ENCODE results near the gene BTBD6. TPM values are rescaled to one million over a fixed set of nuclear protein-coding genes. Genes with fewer than 3 reads are reported as not detected.

The BTBD6 gene
- total RNA-seq = 10 to 100 TPM; 52.2 to 69.6 (median 64.4) TPM

GRCh38 chr14:105248368-105249181 lies at the start of gene BTBD6:
TSS of gene BTBD6 (plus strand) at chr14:105248533. CDS start at chr14:105248712, 179 bp downstream.
- in situ Hi-C loops (cut with MboI; ENCODE audit: low pct_ligation_motif_present in 1 of 4, low pct_unique_long_range_greater_than_20kb in 1 of 4, low sequenced_read_pairs in 3 of 4) (no loop called here), intact Hi-C loops (cut with DNase I; ENCODE audit: low total_unique reads) (no loop called here)
- Histone ChIP-seq H3K4me1 (peaks cover 11 to 24% (median 17%) of the 10 kb centered on the region in 4 donors), H3K27ac (peak within 1 kb of the TSS; percentile 90 to 96 (median 94)), H3K36me3 (no peaks in the 10 kb centered on the region), H3K9me3 (no peaks in the 10 kb centered on the region), H3K27me3 (no peaks in the 10 kb centered on the region), H3K4me3 (peak within 1 kb of the TSS; percentile 50 to 74 (median 67))
- WGBS, 2 donors (ENCODE audit: low coverage in 1 of 2) = 1% methylated on average over 75 of the region's 130 CpGs; no CpG with 5 or more reads in 1 of the 2 donors
- peak; percentile 92 for DNase-seq
- peak; percentile 54 to 77 (median 77) for TF ChIP-seq POLR2AphosphoS5 (IDR thresholded peaks at IDR 0.05)
- no peak for TF ChIP-seq EP300 (IDR thresholded peaks at IDR 0.05; ENCODE audit: low read depth)
- no peak for TF ChIP-seq CTCF (IDR thresholded peaks at IDR 0.05)
- peak; percentile 53 for TF ChIP-seq POLR2A (IDR thresholded peaks at IDR 0.05)

GRCh38 chr14:105198588-105198987 lies 49.7 kb upstream of the BTBD6 start:
- Histone ChIP-seq H3K4me1 (peaks cover 3 to 22% (median 15%) of the 10 kb centered on the region in 4 donors), H3K9me3 (no peaks in the 10 kb centered on the region), H3K27ac (peak overlapping the region in 1 of 4 donors; percentile 8), H3K36me3 (no peaks in the 10 kb centered on the region), H3K27me3 (peaks cover 92% of the 10 kb centered on the region), H3K4me3 (no peak overlapping the region)
- no peak for TF ChIP-seq EP300 (IDR thresholded peaks at IDR 0.05; ENCODE audit: low read depth)
- no peak for TF ChIP-seq CTCF (IDR thresholded peaks at IDR 0.05)
- TF ChIP-seq POLR2AphosphoS5 (IDR thresholded peaks at IDR 0.05) = no peak
- TF ChIP-seq POLR2A (IDR thresholded peaks at IDR 0.05) = no peak
- intact Hi-C loops (cut with DNase I; ENCODE audit: low total_unique reads) = no loop called here
- 94% methylated on average over 2 of the region's 4 CpGs; no CpG with 5 or more reads in 1 of the 2 donors for WGBS, 2 donors (ENCODE audit: low coverage in 1 of 2)
- no peak for DNase-seq
- in situ Hi-C loops (cut with MboI; ENCODE audit: low pct_ligation_motif_present in 1 of 4, low pct_unique_long_range_greater_than_20kb in 1 of 4, low sequenced_read_pairs in 3 of 4) = no loop called here

GRCh38 chr14:105199093-105199492 lies 49.2 kb upstream of the BTBD6 start:
- no peaks in the 10 kb centered on the region for H3K36me3 ChIP-seq
- H3K4me1 ChIP-seq = peaks cover 3 to 21% (median 14%) of the 10 kb centered on the region in 4 donors
- no peak for DNase-seq
- H3K27me3 ChIP-seq = peaks cover 87% of the 10 kb centered on the region
- H3K27ac ChIP-seq = no peak overlapping the region
- TF ChIP-seq EP300 (IDR thresholded peaks at IDR 0.05; ENCODE audit: low read depth) = no peak
- TF ChIP-seq POLR2A (IDR thresholded peaks at IDR 0.05) = no peak
- no peak for TF ChIP-seq POLR2AphosphoS5 (IDR thresholded peaks at IDR 0.05)
- TF ChIP-seq CTCF (IDR thresholded peaks at IDR 0.05) = no peak
- H3K4me3 ChIP-seq = no peak overlapping the region
- no peaks in the 10 kb centered on the region for H3K9me3 ChIP-seq
- WGBS, 2 donors (ENCODE audit: low coverage in 1 of 2) = 62% methylated on average over 15 of the region's 18 CpGs; no CpG with 5 or more reads in 1 of the 2 donors
- in situ Hi-C loops (cut with MboI; ENCODE audit: low pct_ligation_motif_present in 1 of 4, low pct_unique_long_range_greater_than_20kb in 1 of 4, low sequenced_read_pairs in 3 of 4) = no loop called here
- intact Hi-C loops (cut with DNase I; ENCODE audit: low total_unique reads) = no loop called here

GRCh38 chr14:105200074-105200473 lies 48.3 kb upstream of the BTBD6 start:
- 52% methylated on average over 4 of the region's 10 CpGs; no CpG with 5 or more reads in 1 of the 2 donors for WGBS, 2 donors (ENCODE audit: low coverage in 1 of 2)
- Histone ChIP-seq H3K27me3 (peaks cover 77% of the 10 kb centered on the region), H3K27ac (no peak overlapping the region), H3K9me3 (no peaks in the 10 kb centered on the region), H3K4me1 (peaks cover 3 to 31% (median 16%) of the 10 kb centered on the region in 4 donors), H3K4me3 (no peak overlapping the region), H3K36me3 (no peaks in the 10 kb centered on the region)
- no peak for DNase-seq
- in situ Hi-C loops (cut with MboI; ENCODE audit: low pct_ligation_motif_present in 1 of 4, low pct_unique_long_range_greater_than_20kb in 1 of 4, low sequenced_read_pairs in 3 of 4) (no loop called here), intact Hi-C loops (cut with DNase I; ENCODE audit: low total_unique reads) (no loop called here)
- TF ChIP-seq EP300 (IDR thresholded peaks at IDR 0.05; ENCODE audit: low read depth) (no peak), CTCF (IDR thresholded peaks at IDR 0.05) (no peak), POLR2AphosphoS5 (IDR thresholded peaks at IDR 0.05) (no peak), POLR2A (IDR thresholded peaks at IDR 0.05) (no peak)

Measured in transverse colon (tissue), 4 donors.